ENCODE data around the gene TBX1. TPM values are rescaled to one million over a fixed set of nuclear protein-coding genes. Genes with fewer than 3 reads are reported as not detected.

Gene TBX1
- total RNA-seq, 1 experiment from 2014 or later, result not detected

DNA sequence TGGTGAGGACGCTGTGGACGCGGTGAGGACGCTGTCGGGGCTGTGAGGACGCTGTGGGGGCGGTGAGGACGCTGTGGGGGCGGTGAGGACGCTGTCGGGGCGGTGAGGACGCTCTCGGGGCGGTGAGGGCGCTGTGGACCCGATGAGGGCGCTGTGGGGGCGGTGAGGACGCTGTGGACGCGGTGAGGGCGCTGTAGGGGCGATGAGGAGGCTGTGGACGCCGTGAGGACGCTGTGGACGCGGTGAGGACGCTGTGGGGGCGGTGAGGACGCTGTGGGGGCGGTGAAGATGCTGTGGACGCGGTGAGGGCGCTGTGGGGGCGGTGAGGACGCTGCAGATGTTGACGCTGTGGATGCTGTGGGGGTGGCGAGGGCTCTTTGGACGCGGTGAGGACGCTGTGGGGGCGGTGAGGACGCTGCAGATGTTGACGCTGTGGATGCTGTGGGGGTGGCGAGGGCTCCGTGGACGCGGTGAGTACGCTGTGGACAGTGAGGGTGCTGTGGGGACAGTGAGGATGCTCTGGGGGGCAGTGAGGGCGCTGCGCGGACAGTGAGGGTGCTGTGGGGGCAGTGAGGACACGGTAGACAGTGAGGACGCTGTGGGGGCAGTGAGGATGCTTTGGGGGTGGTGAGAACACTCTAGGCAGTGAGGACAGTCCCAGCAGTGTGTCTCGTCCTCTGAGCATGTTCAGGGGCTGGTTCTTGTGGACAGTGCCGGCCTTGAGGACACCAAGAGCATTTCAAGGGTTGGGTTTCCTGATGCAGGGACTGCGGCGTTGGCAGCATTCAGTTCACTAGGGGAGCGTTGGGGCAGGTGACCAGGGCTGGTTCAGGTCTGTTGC lies 33.0 kb upstream of the TBX1 start:
- Mint-ChIP-seq H3K4me3 (ENCODE audit: low read depth, unreplicated experiment) (no peak overlapping the region), H3K27me3 (ENCODE audit: unreplicated experiment) (peaks cover 81% of the 10 kb centered on the region), H3K4me1 (ENCODE audit: low read depth, unreplicated experiment) (peaks cover 9% of the 10 kb centered on the region), H3K36me3 (ENCODE audit: insufficient read depth, unreplicated experiment) (peaks cover 22% of the 10 kb centered on the region), H3K27ac (ENCODE audit: unreplicated experiment) (no peak overlapping the region), H3K9me3 (ENCODE audit: low read depth, unreplicated experiment) (no peaks in the 10 kb centered on the region)
- CTCF ChIA-PET, result no interaction called here
- TF ChIP-seq CTCF (IDR thresholded peaks at IDR 0.05; ENCODE audit: unreplicated experiment), result no peak
- BruUV-seq (replicated peaks), result no TSS peak
- intact Hi-C loops (cut with micrococcal nuclease; ENCODE audit: unreplicated experiment), result no loop called here
- DNase-seq, result no peak

- TF ChIP-seq CTCF (IDR thresholded peaks at IDR 0.05; ENCODE audit: unreplicated experiment), result no peak
- H3K36me3 Mint-ChIP-seq (ENCODE audit: insufficient read depth, unreplicated experiment), result peaks cover 18% of the 10 kb centered on the region
- peaks cover 3% of the 10 kb centered on the region for H3K4me1 Mint-ChIP-seq (ENCODE audit: low read depth, unreplicated experiment)
- intact Hi-C loops (cut with micrococcal nuclease; ENCODE audit: unreplicated experiment), result no loop called here
- no peak for DNase-seq
- H3K27me3 Mint-ChIP-seq (ENCODE audit: unreplicated experiment), result peaks cover 81% of the 10 kb centered on the region
- CTCF ChIA-PET, result no interaction called here
- H3K9me3 Mint-ChIP-seq (ENCODE audit: low read depth, unreplicated experiment), result no peaks in the 10 kb centered on the region
- BruUV-seq (replicated peaks), result no TSS peak
- H3K27ac Mint-ChIP-seq (ENCODE audit: unreplicated experiment), result no peak overlapping the region
- no peak overlapping the region for H3K4me3 Mint-ChIP-seq (ENCODE audit: low read depth, unreplicated experiment)
These were observed 32.3 kb upstream of the TBX1 start for GRCh38 chr22:19728271-19728670.

- CTCF ChIA-PET, result no interaction called here
- Mint-ChIP-seq H3K36me3 (ENCODE audit: insufficient read depth, unreplicated experiment) (peaks cover 15% of the 10 kb centered on the region), H3K4me3 (ENCODE audit: low read depth, unreplicated experiment) (no peak overlapping the region), H3K27me3 (ENCODE audit: unreplicated experiment) (peaks cover 81% of the 10 kb centered on the region), H3K9me3 (ENCODE audit: low read depth, unreplicated experiment) (no peaks in the 10 kb centered on the region), H3K4me1 (ENCODE audit: low read depth, unreplicated experiment) (no peaks in the 10 kb centered on the region), H3K27ac (ENCODE audit: unreplicated experiment) (no peak overlapping the region)
- BruUV-seq (replicated peaks), result no TSS peak
- no peak for TF ChIP-seq CTCF (IDR thresholded peaks at IDR 0.05; ENCODE audit: unreplicated experiment)
- intact Hi-C loops (cut with micrococcal nuclease; ENCODE audit: unreplicated experiment), result no loop called here
- DNase-seq, result no peak
These were observed 31.7 kb upstream of the TBX1 start for GRCh38 chr22:19728836-19729235.

DNA sequence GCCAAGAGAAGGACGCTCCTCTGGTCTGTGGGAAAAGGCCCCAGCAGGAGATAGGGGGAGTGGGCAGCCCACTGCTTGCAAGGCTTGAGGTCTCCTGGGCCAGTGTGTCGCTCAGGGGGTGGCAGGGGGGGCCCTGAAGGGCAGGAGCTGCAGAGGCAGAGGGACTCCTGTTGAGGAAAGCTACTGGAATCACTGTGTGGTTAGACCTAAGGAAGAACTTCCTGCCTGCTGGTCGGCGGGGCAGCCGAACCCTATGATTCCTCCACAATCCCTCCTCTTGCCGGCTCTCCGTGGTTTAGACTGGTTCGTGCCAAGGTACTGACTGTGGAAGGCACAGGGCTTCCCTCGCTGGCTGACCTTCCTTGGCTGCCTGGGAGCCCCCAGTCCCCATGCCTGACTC lies 31.1 kb upstream of the TBX1 start:
- Mint-ChIP-seq H3K27me3 (ENCODE audit: unreplicated experiment) (peaks cover 79% of the 10 kb centered on the region), H3K27ac (ENCODE audit: unreplicated experiment) (no peak overlapping the region), H3K9me3 (ENCODE audit: low read depth, unreplicated experiment) (no peaks in the 10 kb centered on the region), H3K4me1 (ENCODE audit: low read depth, unreplicated experiment) (no peaks in the 10 kb centered on the region), H3K4me3 (ENCODE audit: low read depth, unreplicated experiment) (no peak overlapping the region), H3K36me3 (ENCODE audit: insufficient read depth, unreplicated experiment) (peaks cover 11% of the 10 kb centered on the region)
- intact Hi-C loops (cut with micrococcal nuclease; ENCODE audit: unreplicated experiment), result no loop called here
- no peak for DNase-seq
- no TSS peak for BruUV-seq (replicated peaks)
- no peak for TF ChIP-seq CTCF (IDR thresholded peaks at IDR 0.05; ENCODE audit: unreplicated experiment)
- CTCF ChIA-PET, result no interaction called here

Measured in Calu3 (cell line).